ENCODE results near the gene NCR2. TPM values are rescaled to one million over a fixed set of nuclear protein-coding genes. Genes with fewer than 3 reads are reported as not detected.

Gene NCR2
- total RNA-seq, 1 experiment from 2014 or later = not detected

GRCh38 chr6:41327177-41327576 is 8.2 kb upstream of the NCR2 start:
- H4K20me1 ChIP-seq (ENCODE audit: insufficient read depth) = no peaks in the 10 kb centered on the region
- no peak for ATAC-seq

GRCh38 chr6:41331401-41332150 is 3.8 kb upstream of the NCR2 start:
- ChIA-PET POLR2A (no interaction called here), RAD21 (ENCODE audit: low non-redundant PET in 1 of 2, low total read pairs in 2 of 2, uncharacterized antibody in 2 of 2, unreplicated experiment in 2 of 2) (no interaction called here), CTCF (no interaction called here)
- Histone ChIP-seq H3K9ac (ENCODE audit: low read length) (no peak overlapping the region), H3K27me3 (ENCODE audit: insufficient read depth, low read length) (peaks cover 30% of the 10 kb centered on the region), H3K9me3 (ENCODE audit: control insufficient read depth in 1 of 2, insufficient read depth in 1 of 2, low read depth in 1 of 2, low read length in 2 of 2) (no peaks in the 10 kb centered on the region), H3K27ac (ENCODE audit: low read depth, low read length) (no peak overlapping the region), H3K79me2 (ENCODE audit: insufficient read depth, low read length) (no peaks in the 10 kb centered on the region), H3K4me3 (replicated peaks in 1 of 2; ENCODE audit: low read depth in 1 of 2, low read length in 2 of 2) (no peak overlapping the region), H4K20me1 (ENCODE audit: insufficient read depth) (no peaks in the 10 kb centered on the region), H3K36me3 (ENCODE audit: control insufficient read depth in 1 of 2, insufficient read depth in 2 of 2, low read length in 2 of 2) (no peaks in the 10 kb centered on the region), H3K4me1 (ENCODE audit: control insufficient read depth in 1 of 2, insufficient read depth in 2 of 2, low read length in 2 of 2) (no peaks in the 10 kb centered on the region), H3K4me2 (ENCODE audit: low read length) (no peak overlapping the region), H2AFZ (ENCODE audit: low read depth, low read length, poor library complexity, severe bottlenecking) (no peak overlapping the region), H3K9me2 (ENCODE audit: insufficient read depth) (no peaks in the 10 kb centered on the region)
- BruUV-seq (replicated peaks) = no TSS peak
- DNase-seq (ENCODE audit: low read depth, low spot score) (no peak), ATAC-seq (no peak)
- intact Hi-C loops (cut with micrococcal nuclease) = no loop called here
- TF ChIP-seq YY1 (IDR thresholded peaks at IDR 0.05; ENCODE audit: extremely low read depth, insufficient replicate concordance, low read depth, low read length) (no peak), POLR2AphosphoS5 (IDR thresholded peaks at IDR 0.05; ENCODE audit: low read depth, low read length) (no peak), EZH2phosphoT487 (IDR thresholded peaks at IDR 0.05; ENCODE audit: borderline replicate concordance) (no peak), FOSL1 (IDR thresholded peaks at IDR 0.05; ENCODE audit: low read depth) (no peak), EGR1 (IDR thresholded peaks at IDR 0.05; ENCODE audit: low read depth) (no peak), EZH2 (IDR thresholded peaks at IDR 0.05) (no peak), CEBPB (IDR thresholded peaks at IDR 0.05; ENCODE audit: low read depth) (no peak), ZNF274 (IDR thresholded peaks at IDR 0.05; ENCODE audit: low read depth, low read length) (no peak), ZFX (IDR thresholded peaks at IDR 0.05) (no peak), RAD21 (IDR thresholded peaks at IDR 0.05; ENCODE audit: low read depth) (no peak), ELF1 (IDR thresholded peaks at IDR 0.05; ENCODE audit: borderline replicate concordance, low read depth) (no peak), CBX3 (IDR thresholded peaks at IDR 0.05; ENCODE audit: low read depth) (no peak), SIN3A (IDR thresholded peaks at IDR 0.05; ENCODE audit: low read depth) (no peak), JUND (IDR thresholded peaks at IDR 0.05) (no peak)

More at GRCh38 chr6:41327177-41327576, 8.2 kb upstream of the NCR2 start:
- intact Hi-C loops (cut with micrococcal nuclease) = no loop called here
- no peak overlapping the region for H2AFZ ChIP-seq (ENCODE audit: low read depth, low read length, poor library complexity, severe bottlenecking)
- H3K79me2 ChIP-seq (ENCODE audit: insufficient read depth, low read length) = no peaks in the 10 kb centered on the region
- no peaks in the 10 kb centered on the region for H3K9me2 ChIP-seq (ENCODE audit: insufficient read depth)
- BruUV-seq (replicated peaks) = no TSS peak
- H3K36me3 ChIP-seq (ENCODE audit: control insufficient read depth in 1 of 2, insufficient read depth in 2 of 2, low read length in 2 of 2) = no peaks in the 10 kb centered on the region
- ChIA-PET CTCF (interaction anchor here (1.2 kb wide), 1 partner anchor 21 kb away, joined by 3 read pairs; no protein-coding TSS in a partner anchor), POLR2A (no interaction called here), RAD21 (ENCODE audit: low non-redundant PET in 1 of 2, low total read pairs in 2 of 2, uncharacterized antibody in 2 of 2, unreplicated experiment in 2 of 2) (no interaction called here)
- H3K4me1 ChIP-seq (ENCODE audit: control insufficient read depth in 1 of 2, insufficient read depth in 2 of 2, low read length in 2 of 2) = no peaks in the 10 kb centered on the region
- H3K4me3 ChIP-seq (replicated peaks in 1 of 2; ENCODE audit: low read depth in 1 of 2, low read length in 2 of 2) = no peak overlapping the region
- peaks cover 52% of the 10 kb centered on the region for H3K27me3 ChIP-seq (ENCODE audit: insufficient read depth, low read length)
- H3K4me2 ChIP-seq (ENCODE audit: low read length) = no peak overlapping the region
- H3K9ac ChIP-seq (ENCODE audit: low read length) = no peak overlapping the region
- DNase-seq (ENCODE audit: low read depth, low spot score) = no peak
- H3K9me3 ChIP-seq (ENCODE audit: control insufficient read depth in 1 of 2, insufficient read depth in 1 of 2, low read depth in 1 of 2, low read length in 2 of 2) = no peaks in the 10 kb centered on the region
- TF ChIP-seq POLR2AphosphoS5 (IDR thresholded peaks at IDR 0.05; ENCODE audit: low read depth, low read length) = no peak
- no peak for TF ChIP-seq POLR2A (IDR thresholded peaks at IDR 0.05; ENCODE audit: borderline replicate concordance, extremely low read depth, insufficient read depth, insufficient read length)
- TF ChIP-seq SRF (IDR thresholded peaks at IDR 0.05; ENCODE audit: low read depth) = no peak
- TF ChIP-seq SIN3A (IDR thresholded peaks at IDR 0.05; ENCODE audit: low read depth) = no peak
- H3K27ac ChIP-seq (ENCODE audit: low read depth, low read length) = no peak overlapping the region
